HG02981 (cell line): ENCODE data around the gene SH2B3.
A peak's percentile ranks its signal among the peaks of the same experiment; 100 is the strongest.

ENCODE experiments used
- ATAC-seq: cut with Tn5 transposase; IDR thresholded peaks from one replicate; pipeline ENCODE4 v1.9.1; 2021; ENCODE audit warnings: mild to moderate bottlenecking, moderate library complexity; ENCODE audit not compliant: unreplicated experiment

The SH2B3 gene

GRCh38 chr12:111426344-111427185, 20.8 kb downstream of the SH2B3 start:
- no peak for ATAC-seq

GRCh38 chr12:111427417-111428074, 21.8 kb downstream of the SH2B3 start:
- ATAC-seq: no peak

GRCh38 chr12:111428081-111428727, 22.5 kb downstream of the SH2B3 start:
- no peak for ATAC-seq

- no peak for ATAC-seq
Observed at GRCh38 chr12:111428728-111429175, 23.0 kb downstream of the SH2B3 start.

GRCh38 chr12:111429828-111430432, 24.2 kb downstream of the SH2B3 start:
- no peak for ATAC-seq

- ATAC-seq: no peak
Observed at GRCh38 chr12:111430433-111431353, 25.0 kb downstream of the SH2B3 start.

GRCh38 chr12:111431772-111432171, 26.0 kb downstream of the SH2B3 start:
- no peak for ATAC-seq

- ATAC-seq: no peak
Observed at GRCh38 chr12:111434049-111434448, 28.3 kb downstream of the SH2B3 start.

GRCh38 chr12:111434680-111435338, 29.1 kb downstream of the SH2B3 start:
- peak; percentile 56 for ATAC-seq

GRCh38 chr12:111435661-111436201, 30.0 kb downstream of the SH2B3 start:
- ATAC-seq: no peak

GRCh38 chr12:111436266-111436665, 30.5 kb downstream of the SH2B3 start:
- ATAC-seq: no peak

GRCh38 chr12:111436811-111437210, 31.1 kb downstream of the SH2B3 start:
- no peak for ATAC-seq

- no peak for ATAC-seq
Observed at GRCh38 chr12:111437816-111438454, 32.2 kb downstream of the SH2B3 start.

- no peak for ATAC-seq
Observed at GRCh38 chr12:111438481-111438880, 32.8 kb downstream of the SH2B3 start.

GRCh38 chr12:111439657-111440151, 34.0 kb downstream of the SH2B3 start:
- ATAC-seq: no peak

- ATAC-seq: no peak
Observed at GRCh38 chr12:111440152-111440551, 34.4 kb downstream of the SH2B3 start.

GRCh38 chr12:111440631-111441030, 34.9 kb downstream of the SH2B3 start:
- ATAC-seq: no peak

- ATAC-seq: no peak
Observed at GRCh38 chr12:111441107-111441928, 35.6 kb downstream of the SH2B3 start.
